Measurements from ENCODE around the gene JCHAIN. TPM values are rescaled to one million over a fixed set of nuclear protein-coding genes. Genes with fewer than 3 reads are reported as not detected.
"Not testable (repeated sequence)": the region's sequence is repeated elsewhere in the genome, so short reads cannot be mapped to it uniquely, and the experiment has no call there.

The JCHAIN gene
- total RNA-seq, 1 donor from 2014 or later: 2.7 TPM

GRCh38 chr4:70657326-70657725 lies 9.0 kb downstream of the JCHAIN start:
- no peak for DNase-seq (ENCODE audit: extremely low spot score in 2 of 2)
- Histone ChIP-seq H3K4me3 (no peak overlapping the region), H3K27me3 (no peaks in the 10 kb centered on the region), H3K9me3 (no peaks in the 10 kb centered on the region), H3K4me1 (no peaks in the 10 kb centered on the region), H3K27ac (no peak overlapping the region), H3K36me3 (no peaks in the 10 kb centered on the region)
- intact Hi-C loops (cut with DNase I): no loop called here
- no peak for TF ChIP-seq POLR2A (IDR thresholded peaks at IDR 0.05)
- TF ChIP-seq POLR2AphosphoS5 (IDR thresholded peaks at IDR 0.05; ENCODE audit: insufficient read depth in 1 of 2, low read depth in 1 of 2): no peak
- TF ChIP-seq, protein P1, sequence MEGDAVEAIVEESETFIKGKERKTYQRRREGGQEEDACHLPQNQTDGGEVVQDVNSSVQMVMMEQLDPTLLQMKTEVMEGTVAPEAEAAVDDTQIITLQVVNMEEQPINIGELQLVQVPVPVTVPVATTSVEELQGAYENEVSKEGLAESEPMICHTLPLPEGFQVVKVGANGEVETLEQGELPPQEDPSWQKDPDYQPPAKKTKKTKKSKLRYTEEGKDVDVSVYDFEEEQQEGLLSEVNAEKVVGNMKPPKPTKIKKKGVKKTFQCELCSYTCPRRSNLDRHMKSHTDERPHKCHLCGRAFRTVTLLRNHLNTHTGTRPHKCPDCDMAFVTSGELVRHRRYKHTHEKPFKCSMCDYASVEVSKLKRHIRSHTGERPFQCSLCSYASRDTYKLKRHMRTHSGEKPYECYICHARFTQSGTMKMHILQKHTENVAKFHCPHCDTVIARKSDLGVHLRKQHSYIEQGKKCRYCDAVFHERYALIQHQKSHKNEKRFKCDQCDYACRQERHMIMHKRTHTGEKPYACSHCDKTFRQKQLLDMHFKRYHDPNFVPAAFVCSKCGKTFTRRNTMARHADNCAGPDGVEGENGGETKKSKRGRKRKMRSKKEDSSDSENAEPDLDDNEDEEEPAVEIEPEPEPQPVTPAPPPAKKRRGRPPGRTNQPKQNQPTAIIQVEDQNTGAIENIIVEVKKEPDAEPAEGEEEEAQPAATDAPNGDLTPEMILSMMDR (IDR thresholded peaks at IDR 0.05): no peak

DNA sequence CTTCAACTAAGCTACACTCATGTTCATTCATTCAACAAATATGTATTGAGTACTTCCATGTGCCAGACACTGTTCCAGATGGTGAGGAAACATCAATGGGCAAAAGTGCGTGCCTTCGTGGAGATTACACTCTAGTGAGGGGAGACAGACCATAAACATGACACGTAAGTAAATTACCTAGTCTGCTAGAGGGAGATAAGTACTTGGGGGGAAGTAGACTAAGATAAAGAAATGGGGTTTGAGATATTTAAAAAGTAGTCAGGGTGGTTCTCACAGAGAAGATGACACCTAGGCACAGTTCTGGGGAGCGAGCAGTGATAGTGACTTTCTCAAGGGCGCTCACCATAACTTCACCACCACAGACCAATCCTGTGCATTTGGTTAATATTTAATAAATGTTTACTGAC lies 11.7 kb downstream of the JCHAIN start:
- DNase-seq (ENCODE audit: extremely low spot score in 2 of 2): no peak
- Histone ChIP-seq H3K27ac (no peak overlapping the region), H3K9me3 (no peaks in the 10 kb centered on the region), H3K4me1 (no peaks in the 10 kb centered on the region), H3K36me3 (no peaks in the 10 kb centered on the region), H3K27me3 (no peaks in the 10 kb centered on the region), H3K4me3 (no peak overlapping the region)
- intact Hi-C loops (cut with DNase I): no loop called here
- no peak for TF ChIP-seq POLR2AphosphoS5 (IDR thresholded peaks at IDR 0.05; ENCODE audit: insufficient read depth in 1 of 2, low read depth in 1 of 2)
- TF ChIP-seq, protein P1 (IDR thresholded peaks at IDR 0.05): no peak
- TF ChIP-seq POLR2A (IDR thresholded peaks at IDR 0.05): no peak

GRCh38 chr4:70651864-70652506 lies 14.3 kb downstream of the JCHAIN start:
- Histone ChIP-seq H3K36me3 (no peaks in the 10 kb centered on the region), H3K4me3 (no peak overlapping the region), H3K27ac (no peak overlapping the region), H3K9me3 (no peaks in the 10 kb centered on the region), H3K27me3 (no peaks in the 10 kb centered on the region), H3K4me1 (no peaks in the 10 kb centered on the region)
- DNase-seq (ENCODE audit: extremely low spot score in 2 of 2): no peak
- TF ChIP-seq, protein P1 (IDR thresholded peaks at IDR 0.05): peak in 1 of 3 experiments; percentile 52
- TF ChIP-seq POLR2A (IDR thresholded peaks at IDR 0.05): no peak
- intact Hi-C loops (cut with DNase I): no loop called here

- H3K9me3 ChIP-seq; H3K4me1 ChIP-seq; intact Hi-C loops (cut with DNase I); H3K4me3 ChIP-seq; DNase-seq (ENCODE audit: extremely low spot score in 2 of 2); H3K27me3 ChIP-seq; H3K36me3 ChIP-seq; H3K27ac ChIP-seq: not testable (repeated sequence)
These were observed 15.6 kb downstream of the JCHAIN start for GRCh38 chr4:70650741-70651140.

DNA sequence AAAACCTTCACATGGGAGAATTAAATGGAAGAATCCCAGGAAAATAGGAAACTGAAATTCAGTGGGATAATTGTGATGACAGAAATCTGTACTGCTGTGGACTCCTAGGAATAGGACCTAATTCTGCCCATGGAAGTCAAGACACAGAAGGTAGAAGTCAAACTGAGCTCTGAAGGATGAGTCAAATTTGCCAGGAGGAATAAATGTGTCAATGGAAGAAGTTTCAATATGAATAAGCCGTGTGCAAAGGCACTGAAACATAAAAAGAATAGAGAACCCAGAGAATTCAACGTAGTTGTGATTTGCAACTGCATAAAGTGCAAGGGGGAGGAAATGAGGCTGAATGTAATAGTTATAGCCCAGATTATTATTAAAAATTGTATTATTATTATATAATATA lies 26.1 kb downstream of the JCHAIN start:
- no peak overlapping the region for H3K27ac ChIP-seq
- no peaks in the 10 kb centered on the region for H3K9me3 ChIP-seq
- no peak overlapping the region for H3K4me3 ChIP-seq
- H3K36me3 ChIP-seq: no peaks in the 10 kb centered on the region
- no peak for DNase-seq (ENCODE audit: extremely low spot score in 2 of 2)
- no peaks in the 10 kb centered on the region for H3K4me1 ChIP-seq
- TF ChIP-seq POLR2AphosphoS5 (IDR thresholded peaks at IDR 0.05; ENCODE audit: insufficient read depth in 1 of 2, low read depth in 1 of 2): no peak
- TF ChIP-seq, protein P1 (IDR thresholded peaks at IDR 0.05): no peak
- H3K27me3 ChIP-seq: no peaks in the 10 kb centered on the region
- intact Hi-C loops (cut with DNase I): no loop called here

Data from vagina (tissue), 2 donors.